GM12865 (cell line): ENCODE data around the gene PATJ.
"Not testable (repeated sequence)": the region's sequence is repeated elsewhere in the genome, so short reads cannot be mapped to it uniquely, and the experiment has no call there.

ENCODE experiments used
- DNase-seq: peaks from one replicate; pipeline ENCODE4 v3.0.0; 2010; ENCODE audit warnings: low read depth
- H3K4me3 ChIP-seq: 2 replicates; pipeline ENCODE4 v1.5.1; 2011; ENCODE audit warnings: mild to moderate bottlenecking, low read depth, low read length, control low read depth
- CTCF ChIP-seq: IDR thresholded peaks from 2 replicates; pipeline ENCODE4 v1.5.1; 2011; ENCODE audit warnings: low read length, control low read depth, low read depth, inconsistent platforms; ENCODE audit not compliant: insufficient read depth; ENCODE audit errors: missing control alignments

PATJ gene

GRCh38 chr1:62175568-62176179 is 433.4 kb downstream of the PATJ start:
- peak; percentile 40 for DNase-seq
- no peak overlapping the region for H3K4me3 ChIP-seq
- TF ChIP-seq CTCF: peak; percentile 60

GRCh38 chr1:62176597-62177312 is 434.5 kb downstream of the PATJ start:
- TF ChIP-seq CTCF: no peak
- H3K4me3 ChIP-seq: no peak overlapping the region
- DNase-seq: no peak

- TF ChIP-seq CTCF: no peak
- no peak for DNase-seq
- no peak overlapping the region for H3K4me3 ChIP-seq
These were observed 435.3 kb downstream of the PATJ start for GRCh38 chr1:62177621-62178020.

- TF ChIP-seq CTCF: no peak
- DNase-seq: no peak
- H3K4me3 ChIP-seq: no peak overlapping the region
These were observed 436.1 kb downstream of the PATJ start for GRCh38 chr1:62178372-62178771.

- not testable (repeated sequence) for H3K4me3 ChIP-seq, DNase-seq
These were observed 437.8 kb downstream of the PATJ start for GRCh38 chr1:62180054-62180453.

GRCh38 chr1:62180639-62181038 is 438.4 kb downstream of the PATJ start:
- TF ChIP-seq CTCF: no peak
- DNase-seq: no peak
- no peak overlapping the region for H3K4me3 ChIP-seq

- H3K4me3 ChIP-seq: no peak overlapping the region
- DNase-seq: no peak
These were observed 439.3 kb downstream of the PATJ start for GRCh38 chr1:62181532-62181931.

GRCh38 chr1:62182157-62182556 is 439.9 kb downstream of the PATJ start:
- H3K4me3 ChIP-seq, DNase-seq: not testable (repeated sequence)

More at GRCh38 chr1:62181532-62181931, 439.3 kb downstream of the PATJ start:
- TF ChIP-seq CTCF: no peak

GRCh38 chr1:62183164-62184020 is 441.1 kb downstream of the PATJ start:
- DNase-seq, H3K4me3 ChIP-seq: not testable (repeated sequence)
